SU-DHL-6 (cell line): Measurements from ENCODE around the gene QSOX2.

Source experiments
- H2AFZ ChIP-seq: fragments of 200-600 bp; sonication (generic); 2 replicates; pipeline ENCODE4 v1.6.1; 2014; ENCODE audit warnings: low read depth, mild to moderate bottlenecking, moderate library complexity, mixed read lengths, antibody characterized with exemption, low read length; ENCODE audit not compliant: severe bottlenecking
- H3F3A ChIP-seq: fragments of 200-600 bp; shearing (Covaris generic); 2 replicates; pipeline ENCODE4 v1.6.0; 2016; ENCODE audit warnings: antibody characterized with exemption, mild to moderate bottlenecking; ENCODE audit not compliant: insufficient read depth
- H3K27ac ChIP-seq: fragments of 200-600 bp; sonication (generic); 2 replicates; pipeline ENCODE4 v1.5.1; 2016; ENCODE audit warnings: low read depth, mild to moderate bottlenecking, low read length, moderate library complexity, mixed read lengths
- H3K27me3 ChIP-seq: fragments of 200-600 bp; sonication (generic), shearing (Covaris generic); 2 replicates; pipeline ENCODE4 v1.6.0; 2014; ENCODE audit warnings: mild to moderate bottlenecking, low read length
- H3K36me3 ChIP-seq: fragments of 200-600 bp; sonication (generic); 2 replicates; pipeline ENCODE4 v1.6.1; 2014; ENCODE audit warnings: mild to moderate bottlenecking, low read length, mixed read lengths
- H3K4me2 ChIP-seq: fragments of 300-600, 200-600 bp; shearing (Covaris generic), sonication (generic); 2 replicates; pipeline ENCODE4 v1.6.0; 2014; ENCODE audit warnings: low read length, low read depth, mild to moderate bottlenecking; ENCODE audit not compliant: poor library complexity, severe bottlenecking
- H3K4me3 ChIP-seq: fragments of 200-600 bp; sonication (generic); 2 replicates; pipeline ENCODE4 v1.5.1; 2014; ENCODE audit warnings: antibody characterized with exemption, low read length, mild to moderate bottlenecking, mixed read lengths; ENCODE audit not compliant: insufficient read depth, poor library complexity, severe bottlenecking
- H3K79me2 ChIP-seq: fragments of 200-600 bp; sonication (generic); 2 replicates; pipeline ENCODE4 v1.6.1; 2014; ENCODE audit warnings: mild to moderate bottlenecking, low read length, moderate library complexity; ENCODE audit not compliant: insufficient read depth
- H3K9ac ChIP-seq: fragments of 200-600 bp; sonication (generic); 2 replicates; pipeline ENCODE4 v1.7.0; 2014; ENCODE audit warnings: mild to moderate bottlenecking, low read length
- H3K9me2 ChIP-seq: fragments of 200-600 bp; sonication (generic); replicated peaks from 2 replicates; pipeline ENCODE4 v1.6.1; 2014; ENCODE audit warnings: low read length; ENCODE audit not compliant: insufficient read depth
- H3K9me3 ChIP-seq: fragments of 200-600 bp; sonication (generic); 2 replicates; pipeline ENCODE4 v1.6.1; 2014; ENCODE audit warnings: low read length, mixed read lengths; ENCODE audit not compliant: insufficient read depth
- H4K20me1 ChIP-seq: fragments of 200-600 bp; sonication (generic); 2 replicates; pipeline ENCODE4 v1.6.1; 2014; ENCODE audit warnings: low read depth, mild to moderate bottlenecking, antibody characterized with exemption, low read length, moderate library complexity, mixed read lengths
- EZH2phosphoT487 ChIP-seq: fragments of 200-600 bp; sonication (generic), shearing (Covaris generic); conservative IDR thresholded peaks from 2 replicates; pipeline ENCODE4 v1.6.1; 2018; ENCODE audit warnings: mild to moderate bottlenecking, antibody characterized with exemption, low read length, moderate library complexity, mixed read lengths
- TF ChIP-seq, protein P1 (sequence below): fragments of 200-600 bp; sonication (generic); IDR thresholded peaks from one replicate; pipeline ENCODE4 v1.5.1; 2017; ENCODE audit warnings: antibody characterized with exemption, mild to moderate bottlenecking, low read length, moderate library complexity; ENCODE audit not compliant: insufficient read depth, poor library complexity, severe bottlenecking

QSOX2 gene

DNA sequence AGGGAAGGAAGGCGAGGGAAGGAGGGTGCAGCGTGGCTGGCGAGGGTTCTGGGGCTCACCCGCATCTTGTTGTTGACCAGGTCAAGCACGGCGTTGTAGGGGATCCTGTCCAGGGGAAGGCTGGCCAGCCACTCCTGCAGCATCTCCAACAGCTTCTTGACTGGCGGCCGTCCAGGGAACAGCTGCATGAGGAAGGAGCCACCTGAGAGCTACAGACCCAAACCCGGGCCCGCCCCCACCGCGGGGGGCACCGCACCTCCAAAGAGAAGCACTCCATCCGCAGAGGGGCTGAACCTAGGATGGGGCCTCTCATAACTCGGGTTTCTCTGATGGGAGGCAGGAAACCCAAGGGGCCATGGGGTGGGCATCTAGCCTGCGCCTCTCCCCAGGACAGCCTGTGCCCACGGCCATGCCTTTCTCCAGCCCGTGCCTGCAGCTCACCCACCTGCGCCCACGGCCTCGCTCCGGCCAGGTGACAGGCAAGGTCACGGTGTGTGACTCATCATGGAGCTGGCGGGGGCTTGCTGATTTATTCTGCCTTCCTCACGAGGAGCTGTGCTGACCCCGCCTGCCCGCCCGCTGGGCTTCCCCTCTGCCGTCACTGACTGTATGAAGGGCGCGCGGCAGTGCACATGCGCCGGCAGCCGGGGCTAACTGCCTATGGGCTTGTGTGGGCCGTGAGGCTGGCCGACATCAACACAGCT lies 28.9 kb downstream of the QSOX2 start:
- Histone ChIP-seq H3F3A (0 out of 2 replicates have a peak, but pooled peaks cover 5% of the 10 kb centered on the region), H3K27me3 (no peaks in the 10 kb centered on the region), H3K79me2 (peaks cover 12% of the 10 kb centered on the region; the same call in 1 of the 2 replicates), H3K4me2 (no peak overlapping the region), H3K9me3 (no peaks in the 10 kb centered on the region), H2AFZ (no peak overlapping the region), H3K9ac (no peak overlapping the region), H3K36me3 (peaks cover 20% of the 10 kb centered on the region), H3K4me3 (no peak overlapping the region), H3K27ac (no peak overlapping the region), H3K9me2 (no peaks in the 10 kb centered on the region), H4K20me1 (no peaks in the 10 kb centered on the region)
- TF ChIP-seq, protein P1, sequence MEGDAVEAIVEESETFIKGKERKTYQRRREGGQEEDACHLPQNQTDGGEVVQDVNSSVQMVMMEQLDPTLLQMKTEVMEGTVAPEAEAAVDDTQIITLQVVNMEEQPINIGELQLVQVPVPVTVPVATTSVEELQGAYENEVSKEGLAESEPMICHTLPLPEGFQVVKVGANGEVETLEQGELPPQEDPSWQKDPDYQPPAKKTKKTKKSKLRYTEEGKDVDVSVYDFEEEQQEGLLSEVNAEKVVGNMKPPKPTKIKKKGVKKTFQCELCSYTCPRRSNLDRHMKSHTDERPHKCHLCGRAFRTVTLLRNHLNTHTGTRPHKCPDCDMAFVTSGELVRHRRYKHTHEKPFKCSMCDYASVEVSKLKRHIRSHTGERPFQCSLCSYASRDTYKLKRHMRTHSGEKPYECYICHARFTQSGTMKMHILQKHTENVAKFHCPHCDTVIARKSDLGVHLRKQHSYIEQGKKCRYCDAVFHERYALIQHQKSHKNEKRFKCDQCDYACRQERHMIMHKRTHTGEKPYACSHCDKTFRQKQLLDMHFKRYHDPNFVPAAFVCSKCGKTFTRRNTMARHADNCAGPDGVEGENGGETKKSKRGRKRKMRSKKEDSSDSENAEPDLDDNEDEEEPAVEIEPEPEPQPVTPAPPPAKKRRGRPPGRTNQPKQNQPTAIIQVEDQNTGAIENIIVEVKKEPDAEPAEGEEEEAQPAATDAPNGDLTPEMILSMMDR = no peak
- no peak for TF ChIP-seq EZH2phosphoT487

DNA sequence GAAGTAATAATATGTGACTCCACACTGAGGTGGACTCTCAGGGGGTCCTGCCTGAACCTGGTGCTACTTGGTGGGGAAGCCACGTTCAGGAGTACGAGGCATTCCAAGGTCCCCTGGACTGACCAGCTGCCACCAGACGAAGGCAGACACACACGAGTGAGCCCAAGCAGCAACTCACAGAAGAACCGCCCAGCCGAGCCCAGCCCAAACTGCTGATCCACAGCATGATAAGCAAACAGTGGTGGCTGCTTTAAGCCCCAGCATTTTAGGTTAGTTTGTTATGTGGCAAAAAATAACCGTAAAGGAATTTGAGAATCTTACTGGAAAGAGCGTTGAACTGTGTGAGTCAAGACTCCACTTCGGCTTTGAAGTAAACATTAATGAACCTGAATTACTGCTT lies 31.9 kb downstream of the QSOX2 start:
- Histone ChIP-seq H3F3A (peaks cover 7% of the 10 kb centered on the region; the same call in 1 of the 2 replicates), H3K4me3 (no peak overlapping the region), H3K9me2 (no peaks in the 10 kb centered on the region), H3K4me2 (no peak overlapping the region), H3K27ac (no peak overlapping the region), H2AFZ (no peak overlapping the region), H4K20me1 (no peaks in the 10 kb centered on the region), H3K36me3 (peaks cover 20% of the 10 kb centered on the region), H3K27me3 (no peaks in the 10 kb centered on the region), H3K9me3 (no peaks in the 10 kb centered on the region), H3K79me2 (no peaks in the 10 kb centered on the region), H3K9ac (no peak overlapping the region)
- no peak for TF ChIP-seq EZH2phosphoT487
- TF ChIP-seq, protein P1 = no peak

GRCh38 chr9:136212345-136212950 lies 33.2 kb downstream of the QSOX2 start:
- Histone ChIP-seq H3K9me3 (no peaks in the 10 kb centered on the region), H3K9ac (peak overlapping the region; percentile 23), H2AFZ (no peak overlapping the region), H3K36me3 (peaks cover 20% of the 10 kb centered on the region), H3K9me2 (no peaks in the 10 kb centered on the region), H4K20me1 (no peaks in the 10 kb centered on the region), H3K79me2 (no peaks in the 10 kb centered on the region), H3F3A (peaks cover 7% of the 10 kb centered on the region; the same call in 1 of the 2 replicates), H3K4me3 (no peak overlapping the region), H3K27me3 (no peaks in the 10 kb centered on the region), H3K27ac (peak overlapping the region; percentile 74), H3K4me2 (peak overlapping the region; percentile 18)
- TF ChIP-seq EZH2phosphoT487 = no peak
- TF ChIP-seq, protein P1 = no peak
